HG02623 (cell line): ENCODE results near the gene SPR.

ENCODE experiments used
- ATAC-seq: cut with Tn5 transposase; IDR thresholded peaks from one replicate; pipeline ENCODE4 v1.9.1; 2021; ENCODE audit warnings: moderate library complexity; ENCODE audit not compliant: unreplicated experiment

Gene SPR

GRCh38 chr2:72887032-72887739 is at the start of gene SPR:
TSS of gene SPR (plus strand) at chr2:72887408. CDS start at chr2:72887433, 25 bp downstream.
- ATAC-seq: peak; percentile 91

- ATAC-seq: no peak
Measured at GRCh38 chr2:72840066-72840465, 47.1 kb upstream of the SPR start.

- no peak for ATAC-seq
Measured at GRCh38 chr2:72841462-72842125, 45.6 kb upstream of the SPR start.

- ATAC-seq: no peak
Measured at GRCh38 chr2:72843301-72843700, 43.9 kb upstream of the SPR start.

- peak; percentile 91 for ATAC-seq
Measured at GRCh38 chr2:72846171-72847095, 40.8 kb upstream of the SPR start.

- no peak for ATAC-seq
Measured at GRCh38 chr2:72847534-72848315, 39.5 kb upstream of the SPR start.

- no peak for ATAC-seq
Measured at GRCh38 chr2:72848436-72849137, 38.6 kb upstream of the SPR start.

GRCh38 chr2:72849138-72849462 is 38.1 kb upstream of the SPR start:
- ATAC-seq: no peak

- no peak for ATAC-seq
Measured at GRCh38 chr2:72851333-72851732, 35.9 kb upstream of the SPR start.

GRCh38 chr2:72859831-72860262 is 27.4 kb upstream of the SPR start:
- no peak for ATAC-seq

- ATAC-seq: peak; percentile 93
Measured at GRCh38 chr2:72862239-72862988, 24.8 kb upstream of the SPR start.

- no peak for ATAC-seq
Measured at GRCh38 chr2:72863046-72863445, 24.2 kb upstream of the SPR start.

- no peak for ATAC-seq
Measured at GRCh38 chr2:72864500-72864899, 22.7 kb upstream of the SPR start.

GRCh38 chr2:72871060-72871459 is 16.1 kb upstream of the SPR start:
- no peak for ATAC-seq

- no peak for ATAC-seq
Measured at GRCh38 chr2:72871880-72872279, 15.3 kb upstream of the SPR start.

GRCh38 chr2:72883356-72883962 is 3.7 kb upstream of the SPR start:
- no peak for ATAC-seq

GRCh38 chr2:72886505-72887031 is 640 bp upstream of the SPR start:
- ATAC-seq: no peak

- peak; percentile 28 for ATAC-seq
Measured at GRCh38 chr2:72887740-72888437, 681 bp downstream of the SPR start.
